ENCODE measurements around the gene CPT1C. TPM values are rescaled to one million over a fixed set of nuclear protein-coding genes. Genes with fewer than 3 reads are reported as not detected.

CPT1C gene
- total RNA-seq, 1 experiment from 2014 or later, result 20.4 TPM

GRCh38 chr19:49683814-49684250 lies 7.1 kb upstream of the CPT1C start:
- H3K36me3 ChIP-seq, result peaks cover 74% of the 10 kb centered on the region

GRCh38 chr19:49684251-49684982 lies 6.5 kb upstream of the CPT1C start:
- no peak for DNase-seq
- Histone ChIP-seq H3K27me3 (no peaks in the 10 kb centered on the region), H3K36me3 (peaks cover 80% of the 10 kb centered on the region)

More at GRCh38 chr19:49683814-49684250, 7.1 kb upstream of the CPT1C start:
- no peak for DNase-seq
- Histone ChIP-seq H3K27me3 (no peaks in the 10 kb centered on the region), H3K27ac (no peak overlapping the region), H3K9me3 (replicated peaks) (no peaks in the 10 kb centered on the region), H3K4me3 (no peak overlapping the region), H3K4me1 (peaks cover 17% of the 10 kb centered on the region)

GRCh38 chr19:49684983-49685553 lies 5.8 kb upstream of the CPT1C start:
- Histone ChIP-seq H3K9me3 (replicated peaks) (no peaks in the 10 kb centered on the region), H3K27me3 (no peaks in the 10 kb centered on the region), H3K36me3 (peaks cover 85% of the 10 kb centered on the region), H3K4me1 (peaks cover 8% of the 10 kb centered on the region), H3K27ac (no peak overlapping the region), H3K4me3 (no peak overlapping the region)
- no peak for DNase-seq

More at GRCh38 chr19:49684251-49684982, 6.5 kb upstream of the CPT1C start:
- Histone ChIP-seq H3K9me3 (replicated peaks) (no peaks in the 10 kb centered on the region), H3K27ac (no peak overlapping the region), H3K4me1 (peaks cover 13% of the 10 kb centered on the region), H3K4me3 (no peak overlapping the region)

GRCh38 chr19:49685845-49686332 lies 5.0 kb upstream of the CPT1C start:
- Histone ChIP-seq H3K4me3 (no peak overlapping the region), H3K36me3 (peaks cover 78% of the 10 kb centered on the region), H3K9me3 (replicated peaks) (no peaks in the 10 kb centered on the region), H3K4me1 (0 out of 2 replicates have a peak, but pooled peaks cover 5% of the 10 kb centered on the region), H3K27ac (no peak overlapping the region), H3K27me3 (no peaks in the 10 kb centered on the region)
- DNase-seq, result no peak

- 0 out of 2 replicates have a peak, but pooled peaks cover 3% of the 10 kb centered on the region for H3K4me1 ChIP-seq
- H3K27me3 ChIP-seq, result no peaks in the 10 kb centered on the region
- no peak overlapping the region for H3K4me3 ChIP-seq
- H3K36me3 ChIP-seq, result peaks cover 71% of the 10 kb centered on the region
- H3K27ac ChIP-seq, result no peak overlapping the region
- DNase-seq, result no peak
- no peaks in the 10 kb centered on the region for H3K9me3 ChIP-seq (replicated peaks)
Measured at GRCh38 chr19:49686503-49687088, 4.3 kb upstream of the CPT1C start.

GRCh38 chr19:49687150-49687549 lies 3.8 kb upstream of the CPT1C start:
- Histone ChIP-seq H3K36me3 (peaks cover 66% of the 10 kb centered on the region), H3K4me3 (no peak overlapping the region), H3K27ac (no peak overlapping the region), H3K27me3 (no peaks in the 10 kb centered on the region), H3K4me1 (0 out of 2 replicates have a peak, but pooled peaks cover 3% of the 10 kb centered on the region), H3K9me3 (replicated peaks) (no peaks in the 10 kb centered on the region)
- no peak for DNase-seq

- H3K36me3 ChIP-seq, result peaks cover 60% of the 10 kb centered on the region
Measured at GRCh38 chr19:49687566-49688316, 3.2 kb upstream of the CPT1C start.

GRCh38 chr19:49688531-49689132 lies 2.3 kb upstream of the CPT1C start:
- H3K27ac ChIP-seq, result no peak overlapping the region

More at GRCh38 chr19:49687566-49688316, 3.2 kb upstream of the CPT1C start:
- DNase-seq, result no peak
- H3K4me1 ChIP-seq, result 0 out of 2 replicates have a peak, but pooled peaks cover 3% of the 10 kb centered on the region
- no peaks in the 10 kb centered on the region for H3K27me3 ChIP-seq
- H3K4me3 ChIP-seq, result no peak overlapping the region
- H3K27ac ChIP-seq, result no peak overlapping the region
- no peaks in the 10 kb centered on the region for H3K9me3 ChIP-seq (replicated peaks)

GRCh38 chr19:49689133-49690078 lies 1.5 kb upstream of the CPT1C start, which contains the start of gene ADM5:
TSS of gene ADM5 (plus strand) at chr19:49689594. CDS start at chr19:49689838, 244 bp downstream.
- Histone ChIP-seq H3K36me3 (peaks cover 44% of the 10 kb centered on the region), H3K4me1 (0 out of 2 replicates have a peak, but pooled peaks cover 3% of the 10 kb centered on the region), H3K9me3 (replicated peaks) (no peaks in the 10 kb centered on the region), H3K27me3 (no peaks in the 10 kb centered on the region), H3K4me3 (peak within 1 kb of the TSS; percentile 57), H3K27ac (peak within 1 kb of the TSS; percentile 67)
- no peak for DNase-seq

More at GRCh38 chr19:49688531-49689132, 2.3 kb upstream of the CPT1C start:
- no peaks in the 10 kb centered on the region for H3K27me3 ChIP-seq
- 0 out of 2 replicates have a peak, but pooled peaks cover 3% of the 10 kb centered on the region for H3K4me1 ChIP-seq
- no peaks in the 10 kb centered on the region for H3K9me3 ChIP-seq (replicated peaks)
- peaks cover 52% of the 10 kb centered on the region for H3K36me3 ChIP-seq
- H3K4me3 ChIP-seq, result no peak overlapping the region
- no peak for DNase-seq

GRCh38 chr19:49690079-49690655 lies 749 bp upstream of the CPT1C start:
- Histone ChIP-seq H3K27ac (peak overlapping the region; percentile 67), H3K9me3 (replicated peaks) (no peaks in the 10 kb centered on the region), H3K4me3 (peak overlapping the region; percentile 57), H3K27me3 (no peaks in the 10 kb centered on the region), H3K36me3 (peaks cover 37% of the 10 kb centered on the region), H3K4me1 (0 out of 2 replicates have a peak, but pooled peaks cover 3% of the 10 kb centered on the region)
- no peak for DNase-seq

GRCh38 chr19:49691243-49692146 lies 579 bp downstream of the CPT1C start:
- peak; percentile 79 to 86 for DNase-seq
- H3K27me3 ChIP-seq, result no peaks in the 10 kb centered on the region
- peak overlapping the region; percentile 57 for H3K4me3 ChIP-seq
- 0 out of 2 replicates have a peak, but pooled peaks cover 3% of the 10 kb centered on the region for H3K4me1 ChIP-seq
- H3K27ac ChIP-seq, result no peak overlapping the region; the same call in 1 of the 2 replicates
- H3K9me3 ChIP-seq (replicated peaks), result no peaks in the 10 kb centered on the region
- H3K36me3 ChIP-seq, result peaks cover 26% of the 10 kb centered on the region

- DNase-seq, result no peak
- Histone ChIP-seq H3K36me3 (peaks cover 22% of the 10 kb centered on the region), H3K27ac (no peak overlapping the region), H3K4me3 (no peak overlapping the region), H3K4me1 (0 out of 2 replicates have a peak, but pooled peaks cover 3% of the 10 kb centered on the region), H3K9me3 (replicated peaks) (no peaks in the 10 kb centered on the region), H3K27me3 (no peaks in the 10 kb centered on the region)
Measured at GRCh38 chr19:49692147-49692506, 1.2 kb downstream of the CPT1C start.
